Measurements from ENCODE around the gene CXorf49.
"Not testable (repeated sequence)": the region's sequence is repeated elsewhere in the genome, so short reads cannot be mapped to it uniquely, and the experiment has no call there.

Gene CXorf49

GRCh38 chrX:71718185-71718584 is at the start of gene CXorf49:
TSS of gene CXorf49 (minus strand) at chrX:71718285. CDS start at chrX:71718151, 134 bp downstream.
- DNase-seq (ENCODE audit: low read depth): not testable (repeated sequence)

GRCh38 chrX:71767134-71767533 is 49.0 kb upstream of the CXorf49 start:
- DNase-seq (ENCODE audit: low read depth): not testable (repeated sequence)

GRCh38 chrX:71765613-71766012 is 47.5 kb upstream of the CXorf49 start:
- DNase-seq (ENCODE audit: low read depth): not testable (repeated sequence)

- DNase-seq (ENCODE audit: low read depth): not testable (repeated sequence)
Observed at GRCh38 chrX:71764832-71765231, 46.7 kb upstream of the CXorf49 start.

- DNase-seq (ENCODE audit: low read depth): not testable (repeated sequence)
Observed at GRCh38 chrX:71763049-71763448, 45.0 kb upstream of the CXorf49 start, which contains the start of gene CXorf49B. TSS of gene CXorf49B (plus strand) at chrX:71763349. CDS start at chrX:71763424, 75 bp downstream.

GRCh38 chrX:71760688-71761281 is 42.7 kb upstream of the CXorf49 start:
- not testable (repeated sequence) for DNase-seq (ENCODE audit: low read depth)

- not testable (repeated sequence) for DNase-seq (ENCODE audit: low read depth)
Observed at GRCh38 chrX:71720289-71720886, 2.3 kb upstream of the CXorf49 start.

- DNase-seq (ENCODE audit: low read depth): not testable (repeated sequence)
Observed at GRCh38 chrX:71719195-71719594, 1.1 kb upstream of the CXorf49 start.

GRCh38 chrX:71716323-71716722 is 1.8 kb downstream of the CXorf49 start:
- not testable (repeated sequence) for DNase-seq (ENCODE audit: low read depth)

GRCh38 chrX:71715551-71715950 is 2.5 kb downstream of the CXorf49 start:
- DNase-seq (ENCODE audit: low read depth): not testable (repeated sequence)

- not testable (repeated sequence) for DNase-seq (ENCODE audit: low read depth)
Observed at GRCh38 chrX:71714064-71714463, 4.0 kb downstream of the CXorf49 start.

GRCh38 chrX:71702853-71703252 is 15.2 kb downstream of the CXorf49 start:
- DNase-seq (ENCODE audit: low read depth): not testable (repeated sequence)

- not testable (repeated sequence) for DNase-seq (ENCODE audit: low read depth)
Observed at GRCh38 chrX:71699023-71699344, 19.1 kb downstream of the CXorf49 start.

GRCh38 chrX:71698299-71699022 is 19.6 kb downstream of the CXorf49 start:
- DNase-seq (ENCODE audit: low read depth): not testable (repeated sequence)

GRCh38 chrX:71697466-71698298 is 20.4 kb downstream of the CXorf49 start:
- DNase-seq (ENCODE audit: low read depth): not testable (repeated sequence)

- not testable (repeated sequence) for DNase-seq (ENCODE audit: low read depth)
Observed at GRCh38 chrX:71696641-71697465, 21.2 kb downstream of the CXorf49 start.

GRCh38 chrX:71679575-71680207 is 38.4 kb downstream of the CXorf49 start:
- DNase-seq (ENCODE audit: low read depth): no peak

- DNase-seq (ENCODE audit: low read depth): not testable (repeated sequence)
Observed at GRCh38 chrX:71677195-71677594, 40.9 kb downstream of the CXorf49 start.

GRCh38 chrX:71676068-71676795 is 41.9 kb downstream of the CXorf49 start:
- DNase-seq (ENCODE audit: low read depth): not testable (repeated sequence)

GRCh38 chrX:71675636-71676035 is 42.4 kb downstream of the CXorf49 start:
- not testable (repeated sequence) for DNase-seq (ENCODE audit: low read depth)
